Skin epidermis (tissue), 12 donors: ENCODE data around the gene TMEM69.
A peak's percentile ranks its signal among the peaks of the same experiment; 100 is the strongest.
"Not testable (repeated sequence)": the region's sequence is repeated elsewhere in the genome, so short reads cannot be mapped to it uniquely, and the experiment has no call there.

Experiments used
- H3K27ac ChIP-seq, 21 experiments: fragments of 200-600 bp; sonication (generic) in 11 of 21; one replicate each; pipeline ENCODE4 v1.5.0; 2020; ENCODE audit warnings: mild to moderate bottlenecking in 3 of 21, inconsistent platforms in 2 of 21, moderate library complexity in 2 of 21
- H3K4me3 ChIP-seq, 7 experiments: fragments of 200-600 bp; sonication (generic) in 2 of 7; one replicate each; pipeline ENCODE4 v1.5.0; 2020; ENCODE audit warnings: inconsistent platforms in 2 of 7, mild to moderate bottlenecking in 2 of 7, moderate library complexity in 1 of 7

The TMEM69 gene

GRCh38 chr1:45676553-45676952 is 11.4 kb upstream of the TMEM69 start:
- H3K4me3 ChIP-seq, H3K27ac ChIP-seq: not testable (repeated sequence)

- Histone ChIP-seq H3K4me3 (no peak overlapping the region), H3K27ac (peak overlapping the region in 2 of 21 experiments; percentile 11 to 22)
These were observed 10.2 kb upstream of the TMEM69 start for GRCh38 chr1:45677751-45678245.

- Histone ChIP-seq H3K4me3 (no peak overlapping the region), H3K27ac (peak overlapping the region in 1 of 21 experiments; percentile 18)
These were observed 9.5 kb upstream of the TMEM69 start for GRCh38 chr1:45678489-45678888.

- peak overlapping the region in 4 of 21 experiments; percentile 8 to 23 (median 20) for H3K27ac ChIP-seq
- H3K4me3 ChIP-seq: no peak overlapping the region
These were observed 8.9 kb upstream of the TMEM69 start for GRCh38 chr1:45679123-45679522.

GRCh38 chr1:45682942-45683341 is 5.0 kb upstream of the TMEM69 start:
- no peak overlapping the region for H3K4me3 ChIP-seq

GRCh38 chr1:45684402-45684801 is 3.6 kb upstream of the TMEM69 start:
- peak overlapping the region in 3 of 21 experiments; percentile 39 to 98 (median 94) for H3K27ac ChIP-seq
- peak overlapping the region in 5 of 7 experiments; percentile 86 to 94 (median 93) for H3K4me3 ChIP-seq

More at GRCh38 chr1:45682942-45683341, 5.0 kb upstream of the TMEM69 start:
- H3K27ac ChIP-seq: no peak overlapping the region

- Histone ChIP-seq H3K4me3 (peak overlapping the region; percentile 76 to 94 (median 93)), H3K27ac (peak overlapping the region; percentile 82 to 99 (median 96))
These were observed 2.5 kb upstream of the TMEM69 start for GRCh38 chr1:45685308-45686014.

GRCh38 chr1:45686015-45686287 is 2.0 kb upstream of the TMEM69 start:
- H3K27ac ChIP-seq: peak overlapping the region; percentile 82 to 99 (median 96)
- H3K4me3 ChIP-seq: peak overlapping the region; percentile 76 to 94 (median 93)

- H3K27ac ChIP-seq: peak within 1 kb of the TSS; percentile 82 to 99 (median 96)
- peak within 1 kb of the TSS; percentile 76 to 94 (median 93) for H3K4me3 ChIP-seq
These were observed 1.5 kb upstream of the TMEM69 start, which contains the start of gene GPBP1L1 for GRCh38 chr1:45686288-45687013. Gene GPBP1L1 (minus strand): TSS chr1:45686533. CDS start chr1:45659087, 27,446 bp downstream.

GRCh38 chr1:45687014-45687753 is 797 bp upstream of the TMEM69 start:
- Histone ChIP-seq H3K4me3 (peak overlapping the region; percentile 76 to 94 (median 93)), H3K27ac (peak overlapping the region; percentile 82 to 99 (median 96))

- not testable (repeated sequence) for H3K27ac ChIP-seq
These were observed 5.8 kb downstream of the TMEM69 start for GRCh38 chr1:45693811-45694210.

GRCh38 chr1:45694823-45695222 is 6.8 kb downstream of the TMEM69 start:
- H3K27ac ChIP-seq: no peak overlapping the region
- no peak overlapping the region for H3K4me3 ChIP-seq

More at GRCh38 chr1:45693811-45694210, 5.8 kb downstream of the TMEM69 start:
- not testable (repeated sequence) for H3K4me3 ChIP-seq

GRCh38 chr1:45704637-45705036 is 16.7 kb downstream of the TMEM69 start:
- Histone ChIP-seq H3K27ac (no peak overlapping the region), H3K4me3 (no peak overlapping the region)

- no peak overlapping the region for H3K4me3 ChIP-seq
- no peak overlapping the region for H3K27ac ChIP-seq
These were observed 25.7 kb downstream of the TMEM69 start for GRCh38 chr1:45713711-45714110.

GRCh38 chr1:45716700-45717099 is 28.7 kb downstream of the TMEM69 start:
- Histone ChIP-seq H3K4me3 (no peak overlapping the region), H3K27ac (no peak overlapping the region)

- not testable (repeated sequence) for H3K27ac ChIP-seq, H3K4me3 ChIP-seq
These were observed 29.4 kb downstream of the TMEM69 start for GRCh38 chr1:45717386-45717785.

- no peak overlapping the region for H3K27ac ChIP-seq
- no peak overlapping the region for H3K4me3 ChIP-seq
These were observed 30.3 kb downstream of the TMEM69 start for GRCh38 chr1:45718289-45718688.

- peak overlapping the region in 1 of 21 experiments; percentile 11 for H3K27ac ChIP-seq
- no peak overlapping the region for H3K4me3 ChIP-seq
These were observed 33.2 kb downstream of the TMEM69 start for GRCh38 chr1:45721207-45721606.

- Histone ChIP-seq H3K4me3 (no peak overlapping the region), H3K27ac (no peak overlapping the region)
These were observed 34.8 kb downstream of the TMEM69 start for GRCh38 chr1:45722809-45723208.

GRCh38 chr1:45723248-45723930 is 35.4 kb downstream of the TMEM69 start:
- Histone ChIP-seq H3K27ac (no peak overlapping the region), H3K4me3 (no peak overlapping the region)
